SH-SY5Y (cell line): Measurements from ENCODE around the gene YBX2.

ENCODE experiments used
- GATA2 ChIP-seq: IDR thresholded peaks from 2 replicates; pipeline ENCODE4 v1.6.1; 2011; ENCODE audit warnings: mild to moderate bottlenecking, low read depth, low read length
- GATA3 ChIP-seq: IDR thresholded peaks from 2 replicates; pipeline ENCODE4 v1.6.1; 2011; ENCODE audit warnings: low read depth, mild to moderate bottlenecking, low read length, moderate library complexity

DNA sequence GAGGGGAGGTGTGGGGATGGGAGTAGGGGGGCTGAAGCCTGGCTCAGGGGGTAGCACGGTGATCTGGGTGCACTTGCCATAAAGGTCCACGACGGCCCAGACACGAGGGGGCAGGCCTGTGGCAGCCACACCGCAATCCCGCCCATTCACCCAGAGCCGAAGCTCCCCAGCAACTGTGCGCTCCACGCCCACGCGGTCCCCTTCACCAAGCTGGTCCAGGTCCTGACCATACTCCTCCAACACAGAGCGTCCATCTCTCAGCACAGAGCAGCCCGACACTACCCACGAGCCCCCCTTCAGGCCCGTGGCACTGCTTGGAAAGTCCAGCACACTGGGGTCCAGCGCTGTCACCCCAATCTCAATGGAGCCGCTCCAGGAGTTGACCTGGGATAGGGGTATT, 33.1 kb upstream of the YBX2 start:
- TF ChIP-seq GATA2 (no peak), GATA3 (no peak)
